ENCODE measurements around the gene CCDC144A.
"Not testable (repeated sequence)": the region's sequence is repeated elsewhere in the genome, so short reads cannot be mapped to it uniquely, and the experiment has no call there.

Gene CCDC144A

DNA sequence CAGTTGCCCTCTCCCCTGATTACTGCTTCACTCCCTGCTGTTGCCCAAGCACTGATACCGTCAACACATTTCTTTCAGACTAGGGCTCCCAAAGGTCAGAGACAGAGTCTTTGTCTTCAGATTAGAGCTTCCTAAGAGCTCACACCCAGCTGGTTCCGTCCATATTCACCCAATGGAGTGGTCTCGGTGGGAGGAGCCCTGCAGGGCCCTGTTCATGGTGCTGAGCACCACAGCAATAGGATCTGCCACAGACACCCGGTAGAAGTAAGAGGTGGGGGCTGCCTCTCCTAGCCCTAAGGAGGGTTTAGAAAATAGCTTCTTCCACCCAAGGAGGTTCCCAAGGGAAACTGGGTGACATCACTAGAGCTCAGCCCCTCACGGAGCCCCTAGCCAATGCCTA, 128.3 kb downstream of the CCDC144A start:
- H3K4me3 ChIP-seq (ENCODE audit: low read depth, low read length) = no peak overlapping the region
- TF ChIP-seq, protein P1, sequence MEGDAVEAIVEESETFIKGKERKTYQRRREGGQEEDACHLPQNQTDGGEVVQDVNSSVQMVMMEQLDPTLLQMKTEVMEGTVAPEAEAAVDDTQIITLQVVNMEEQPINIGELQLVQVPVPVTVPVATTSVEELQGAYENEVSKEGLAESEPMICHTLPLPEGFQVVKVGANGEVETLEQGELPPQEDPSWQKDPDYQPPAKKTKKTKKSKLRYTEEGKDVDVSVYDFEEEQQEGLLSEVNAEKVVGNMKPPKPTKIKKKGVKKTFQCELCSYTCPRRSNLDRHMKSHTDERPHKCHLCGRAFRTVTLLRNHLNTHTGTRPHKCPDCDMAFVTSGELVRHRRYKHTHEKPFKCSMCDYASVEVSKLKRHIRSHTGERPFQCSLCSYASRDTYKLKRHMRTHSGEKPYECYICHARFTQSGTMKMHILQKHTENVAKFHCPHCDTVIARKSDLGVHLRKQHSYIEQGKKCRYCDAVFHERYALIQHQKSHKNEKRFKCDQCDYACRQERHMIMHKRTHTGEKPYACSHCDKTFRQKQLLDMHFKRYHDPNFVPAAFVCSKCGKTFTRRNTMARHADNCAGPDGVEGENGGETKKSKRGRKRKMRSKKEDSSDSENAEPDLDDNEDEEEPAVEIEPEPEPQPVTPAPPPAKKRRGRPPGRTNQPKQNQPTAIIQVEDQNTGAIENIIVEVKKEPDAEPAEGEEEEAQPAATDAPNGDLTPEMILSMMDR (IDR thresholded peaks at IDR 0.05; ENCODE audit: low read depth, low read length) = no peak

GRCh38 chr17:16818821-16819683, 129.0 kb downstream of the CCDC144A start:
- TF ChIP-seq, protein P1 (IDR thresholded peaks at IDR 0.05; ENCODE audit: low read depth, low read length) = no peak

DNA sequence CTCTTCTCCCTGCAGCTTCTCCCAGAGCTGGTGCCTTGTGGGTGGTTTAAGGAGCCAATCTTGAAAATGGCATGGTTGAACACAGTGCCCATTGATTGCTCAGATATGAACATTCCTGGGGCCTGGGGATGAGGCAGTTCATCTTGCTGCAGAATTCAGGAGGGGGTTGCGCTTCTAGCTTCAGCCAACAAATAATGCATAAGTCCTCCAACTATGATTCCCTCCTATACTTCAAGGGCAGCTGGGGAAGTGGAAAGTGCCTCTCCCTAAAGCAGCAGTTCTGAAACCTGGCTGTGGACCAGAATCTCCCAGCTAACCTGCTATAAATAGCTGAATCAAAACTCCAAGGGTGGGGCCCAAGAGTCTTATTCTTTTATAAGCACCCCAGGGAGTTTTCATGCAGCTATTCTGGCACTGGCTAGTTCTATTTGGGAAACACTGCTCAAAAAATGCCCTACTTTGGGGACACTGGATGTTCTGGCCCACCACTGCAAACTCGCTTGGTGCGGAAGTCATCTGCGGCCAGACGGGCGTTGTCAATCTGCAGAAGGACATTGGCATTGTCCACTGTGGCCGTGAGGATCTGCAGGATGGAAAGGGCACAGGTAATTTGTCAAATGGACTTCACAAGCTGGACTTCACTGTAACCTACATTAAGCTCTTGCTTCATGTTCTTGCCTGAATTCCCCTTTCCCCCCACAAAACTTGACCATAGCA, 130.3 kb downstream of the CCDC144A start:
- TF ChIP-seq, protein P1 (IDR thresholded peaks at IDR 0.05; ENCODE audit: low read depth, low read length) = no peak
- H3K4me3 ChIP-seq (ENCODE audit: low read depth, low read length) = no peak overlapping the region

More at GRCh38 chr17:16818821-16819683, 129.0 kb downstream of the CCDC144A start:
- H3K4me3 ChIP-seq (ENCODE audit: low read depth, low read length) = no peak overlapping the region

DNA sequence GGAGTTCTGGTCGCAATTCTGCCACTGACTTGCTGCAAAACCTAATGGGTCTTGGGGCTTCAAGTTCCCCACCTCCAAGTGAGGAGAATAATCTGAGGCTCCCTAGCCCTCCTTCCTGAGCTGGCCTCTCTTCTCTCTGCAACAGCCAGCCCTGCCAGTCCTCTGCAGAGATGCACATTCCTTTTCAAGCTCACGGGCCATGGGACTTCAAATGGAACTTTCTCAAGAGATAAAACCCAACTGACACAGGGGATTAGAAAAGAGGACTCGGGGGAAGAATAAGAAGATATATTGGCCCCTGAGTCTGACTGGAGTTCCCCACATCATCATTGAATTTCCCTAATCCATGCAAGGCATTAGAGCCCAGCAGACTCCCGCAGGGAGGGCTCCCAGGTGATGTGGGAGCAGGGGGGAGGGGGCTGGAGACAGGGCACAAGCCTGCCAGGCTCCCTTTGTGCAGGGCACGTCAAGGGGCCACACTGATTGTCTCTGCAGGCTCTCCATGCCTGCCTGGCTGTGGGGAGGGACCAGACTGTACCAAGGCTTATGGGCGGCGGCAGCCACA, 131.0 kb downstream of the CCDC144A start:
- TF ChIP-seq, protein P1 (IDR thresholded peaks at IDR 0.05; ENCODE audit: low read depth, low read length) = no peak

DNA sequence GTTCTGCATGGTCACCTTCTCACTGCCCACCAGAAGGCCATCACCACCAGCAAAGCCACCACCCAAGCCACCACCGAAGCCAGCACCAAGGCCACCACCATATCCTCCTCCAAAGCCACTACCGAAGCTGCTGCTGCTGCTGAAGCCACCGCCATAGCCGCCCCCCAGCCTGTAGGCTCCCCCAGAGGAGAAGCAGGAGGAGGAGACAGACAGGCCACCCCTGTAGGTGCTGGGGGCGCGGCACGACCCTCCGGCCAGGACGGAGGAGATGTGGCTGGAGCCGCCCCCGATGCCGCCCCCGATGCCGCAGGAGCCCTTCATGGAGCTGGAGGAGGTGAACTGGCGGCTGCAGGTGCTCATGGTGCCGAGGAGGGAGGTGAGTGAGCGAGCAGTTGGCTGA, 132.1 kb downstream of the CCDC144A start:
- not testable (repeated sequence) for H3K4me3 ChIP-seq (ENCODE audit: low read depth, low read length)

More for the DNA sequence above, 131.0 kb downstream of the CCDC144A start:
- no peak overlapping the region for H3K4me3 ChIP-seq (ENCODE audit: low read depth, low read length)

- H3K4me3 ChIP-seq (ENCODE audit: low read depth, low read length) = not testable (repeated sequence)
These were observed 133.8 kb downstream of the CCDC144A start for GRCh38 chr17:16823768-16824406.
